AG09319 (cell line): ENCODE results near the gene ACOT13.
"Not testable (repeated sequence)": the region's sequence is repeated elsewhere in the genome, so short reads cannot be mapped to it uniquely, and the experiment has no call there.

Experiments used
- DNase-seq: peaks from one replicate; pipeline ENCODE4 v3.0.0-alpha.2; 2010; ENCODE audit warnings: low read depth; ENCODE audit errors: extremely low read depth
- TF ChIP-seq, protein P1 (sequence below): IDR thresholded peaks from 2 replicates; pipeline ENCODE4 v1.5.1; 2011; ENCODE audit warnings: low read depth, mild to moderate bottlenecking, inconsistent platforms, low read length, moderate library complexity

Gene ACOT13

DNA sequence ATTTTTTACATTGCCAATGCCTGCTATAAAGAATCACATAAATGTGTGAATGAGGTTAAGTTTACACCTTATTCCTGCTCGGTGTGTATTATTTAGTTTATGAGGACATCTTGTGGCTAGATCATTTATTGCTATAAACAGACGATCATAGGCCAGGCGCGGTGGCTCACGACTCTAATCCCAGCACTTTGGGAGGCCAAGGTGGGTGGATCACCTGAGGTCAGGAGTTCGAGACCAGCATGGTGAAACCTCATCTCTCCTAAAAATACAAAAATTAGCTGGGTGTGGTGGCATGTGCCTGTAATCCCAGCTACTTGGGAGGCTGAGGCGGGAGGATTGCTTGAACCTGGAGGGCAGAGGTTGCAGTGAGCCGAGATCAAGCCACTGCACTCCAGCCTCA is 28.8 kb downstream of the ACOT13 start:
- TF ChIP-seq, protein P1, sequence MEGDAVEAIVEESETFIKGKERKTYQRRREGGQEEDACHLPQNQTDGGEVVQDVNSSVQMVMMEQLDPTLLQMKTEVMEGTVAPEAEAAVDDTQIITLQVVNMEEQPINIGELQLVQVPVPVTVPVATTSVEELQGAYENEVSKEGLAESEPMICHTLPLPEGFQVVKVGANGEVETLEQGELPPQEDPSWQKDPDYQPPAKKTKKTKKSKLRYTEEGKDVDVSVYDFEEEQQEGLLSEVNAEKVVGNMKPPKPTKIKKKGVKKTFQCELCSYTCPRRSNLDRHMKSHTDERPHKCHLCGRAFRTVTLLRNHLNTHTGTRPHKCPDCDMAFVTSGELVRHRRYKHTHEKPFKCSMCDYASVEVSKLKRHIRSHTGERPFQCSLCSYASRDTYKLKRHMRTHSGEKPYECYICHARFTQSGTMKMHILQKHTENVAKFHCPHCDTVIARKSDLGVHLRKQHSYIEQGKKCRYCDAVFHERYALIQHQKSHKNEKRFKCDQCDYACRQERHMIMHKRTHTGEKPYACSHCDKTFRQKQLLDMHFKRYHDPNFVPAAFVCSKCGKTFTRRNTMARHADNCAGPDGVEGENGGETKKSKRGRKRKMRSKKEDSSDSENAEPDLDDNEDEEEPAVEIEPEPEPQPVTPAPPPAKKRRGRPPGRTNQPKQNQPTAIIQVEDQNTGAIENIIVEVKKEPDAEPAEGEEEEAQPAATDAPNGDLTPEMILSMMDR = peak; percentile 33

DNA sequence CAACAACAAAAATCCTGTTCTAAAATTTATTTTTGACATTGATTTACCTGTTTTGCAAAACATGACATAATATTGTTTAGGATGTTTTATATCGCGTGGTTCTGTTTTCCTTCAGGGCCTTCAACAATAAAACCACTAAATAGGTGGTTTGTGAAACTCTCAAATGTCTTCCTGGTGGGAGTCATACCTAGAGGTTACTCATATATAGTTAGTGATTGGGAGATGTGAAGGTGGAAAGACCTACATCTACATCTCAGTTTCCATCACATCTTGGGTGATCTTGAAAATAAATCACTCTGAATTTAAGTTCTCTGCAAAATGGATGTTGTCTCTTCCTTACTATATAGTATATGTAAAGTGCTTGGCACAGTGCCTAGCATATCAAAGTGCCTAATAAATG is 29.2 kb downstream of the ACOT13 start:
- DNase-seq = no peak
- TF ChIP-seq, protein P1 = no peak

More for the DNA sequence above, 28.8 kb downstream of the ACOT13 start:
- not testable (repeated sequence) for DNase-seq

DNA sequence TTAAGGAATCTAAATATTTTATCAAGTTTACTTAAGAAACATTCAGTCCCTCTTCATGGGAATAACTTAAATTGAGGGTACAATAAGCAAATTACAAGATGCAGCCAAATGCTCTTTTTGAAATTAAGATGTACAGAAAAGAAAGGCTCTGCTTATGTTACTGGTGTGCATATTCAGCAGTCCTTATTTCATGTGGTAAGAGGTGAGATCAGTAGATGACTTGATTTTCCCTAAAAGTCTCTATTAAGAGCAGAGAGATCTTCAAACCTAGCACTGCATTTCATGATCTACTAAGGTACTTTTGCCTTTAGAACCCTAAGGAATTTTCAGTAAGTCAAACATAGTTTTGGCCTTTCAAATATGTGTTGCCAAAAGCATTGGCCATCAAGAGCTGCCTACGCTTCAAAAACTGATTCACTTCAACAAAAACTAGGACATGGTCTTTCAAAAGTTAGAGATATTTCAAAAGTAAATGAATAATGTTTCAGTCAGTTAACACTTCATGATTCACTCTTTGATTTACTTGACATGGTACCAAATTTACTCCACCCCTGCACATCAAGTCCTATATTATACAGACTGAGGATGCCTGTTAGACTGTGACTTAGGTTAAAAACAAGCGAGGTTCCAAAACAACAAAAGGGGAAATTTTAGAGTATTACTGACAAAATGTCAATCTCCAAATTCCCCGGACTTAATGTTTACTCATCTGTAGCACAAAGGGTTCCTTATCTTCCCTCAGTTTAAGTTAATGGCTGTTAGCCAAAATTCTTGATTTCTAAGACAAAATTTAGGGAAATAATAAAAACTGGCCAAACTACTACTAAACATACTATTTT is 32.9 kb downstream of the ACOT13 start:
- no peak for DNase-seq
- TF ChIP-seq, protein P1 = no peak

DNA sequence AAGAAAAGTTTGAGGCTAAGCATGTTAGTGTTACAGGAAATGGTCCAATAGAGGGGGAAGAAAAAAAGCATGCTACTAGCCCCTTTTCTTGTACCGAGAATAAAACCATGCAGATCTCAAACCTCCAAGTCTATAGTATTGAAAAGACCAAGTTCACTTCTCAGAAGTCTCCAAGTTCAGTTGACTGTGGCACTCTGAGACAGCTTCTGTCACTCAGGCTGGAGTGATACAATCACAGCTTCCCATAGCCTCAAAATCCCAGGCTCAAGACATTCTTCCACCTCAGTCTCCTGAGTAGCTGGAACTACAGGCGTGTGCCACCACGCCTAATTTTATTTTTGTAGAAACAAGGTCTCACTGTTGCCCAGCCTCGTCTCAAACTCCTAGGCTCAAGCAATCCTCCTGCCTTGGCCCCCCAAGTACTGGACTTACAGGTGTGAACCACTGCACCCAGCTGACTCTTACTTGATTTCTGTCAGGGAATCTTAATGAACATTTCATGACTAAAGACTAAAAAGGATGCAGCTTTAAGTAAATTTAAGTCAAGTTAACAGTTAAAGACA is 35.9 kb downstream of the ACOT13 start:
- TF ChIP-seq, protein P1 = no peak
- no peak for DNase-seq

DNA sequence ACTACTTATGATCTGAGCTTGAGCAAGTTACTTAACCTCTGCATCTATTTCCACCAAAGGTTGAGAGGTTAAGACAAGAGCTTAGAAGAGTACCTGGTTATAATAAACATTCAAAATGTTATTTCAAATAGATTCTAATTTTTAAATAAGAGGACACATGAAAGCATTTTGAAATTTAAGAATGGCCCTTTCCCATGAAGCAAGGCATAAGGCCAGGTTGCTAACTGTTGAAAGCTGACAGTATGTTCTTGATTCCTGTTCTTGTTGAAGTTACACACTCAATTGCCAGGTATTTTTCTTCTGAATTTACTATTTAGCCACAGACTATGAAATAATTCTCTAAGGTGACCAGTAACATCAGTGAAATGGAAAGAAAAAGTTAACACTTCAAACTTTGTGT is 37.6 kb downstream of the ACOT13 start:
- no peak for DNase-seq
- TF ChIP-seq, protein P1 = no peak

DNA sequence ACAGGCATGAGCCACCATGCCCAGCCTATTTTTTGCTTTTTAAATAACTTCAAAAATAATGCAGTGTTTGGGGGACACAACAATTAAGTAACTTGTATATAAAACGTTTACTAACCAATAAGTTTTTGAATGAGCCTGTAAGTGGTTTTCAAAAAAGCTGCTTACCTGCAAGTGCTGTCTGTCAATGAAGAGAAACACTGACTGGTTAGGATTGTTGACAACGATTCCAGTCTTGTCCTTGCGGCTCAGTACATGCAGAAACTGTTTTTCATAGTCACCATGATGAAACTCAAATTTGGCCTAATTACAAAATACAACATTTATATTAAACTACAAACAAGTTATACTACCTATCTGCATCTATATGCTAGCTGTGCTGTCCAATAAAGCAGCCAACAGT is 41.7 kb downstream of the ACOT13 start:
- no peak for DNase-seq
- TF ChIP-seq, protein P1 = no peak

DNA sequence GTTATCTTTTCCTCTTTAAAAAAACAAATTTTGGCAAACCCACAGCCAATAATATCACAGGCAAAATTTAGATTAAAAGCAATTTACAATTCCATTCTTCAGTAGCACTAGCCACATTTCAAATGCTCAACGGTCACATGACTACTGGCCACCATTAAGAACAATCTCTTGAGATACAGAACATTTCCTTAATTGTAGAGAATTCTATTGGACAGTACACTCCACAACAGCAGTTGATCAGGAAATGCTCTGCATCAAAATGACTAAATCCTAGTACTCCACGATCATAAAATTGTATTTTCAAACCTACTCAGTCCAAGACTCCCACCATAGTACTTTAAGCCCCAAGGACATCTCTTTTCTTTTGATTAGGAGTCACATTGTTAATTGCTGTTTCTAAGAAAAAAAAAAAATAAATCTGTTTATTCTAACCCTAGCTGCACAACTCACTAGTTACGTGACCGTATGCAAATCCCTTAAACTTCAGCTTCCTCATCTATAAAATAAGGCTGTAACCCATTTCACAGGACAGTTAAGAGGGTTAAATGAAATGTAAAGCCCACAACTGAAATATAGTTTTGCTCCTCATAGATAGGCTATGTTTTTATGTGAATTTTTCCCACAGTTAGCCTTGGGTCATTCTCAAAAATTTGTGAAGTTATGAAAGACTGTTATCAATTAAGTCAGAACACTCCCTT is 42.3 kb downstream of the ACOT13 start:
- TF ChIP-seq, protein P1 = no peak
- DNase-seq = no peak
